CD4-positive, CD25-positive, alpha-beta regulatory T cell (primary cell): Measurements from ENCODE around the gene FAM89A. TPM values are rescaled to one million over a fixed set of nuclear protein-coding genes. Genes with fewer than 3 reads are reported as not detected.
A peak's percentile ranks its signal among the peaks of the same experiment; 100 is the strongest.
"Not testable (repeated sequence)": the region's sequence is repeated elsewhere in the genome, so short reads cannot be mapped to it uniquely, and the experiment has no call there.

Experiments
- ATAC-seq, 2 donors: fragments of 150-1000 bp; cut with Tn5 transposase; one replicate each; pipeline ENCODE4 v1.10.0; 2021; ENCODE audit warnings: low read depth in 2 of 2, moderate number of reproducible peaks in 2 of 2, moderate library complexity in 1 of 2
- DNase-seq, 3 donors: peaks; one replicate each; pipeline versions ENCODE4 v3.0.0 to v3.0.0-alpha.2; 2012 to 2022; ENCODE audit warnings: mixed read lengths in 1 of 3
- H3K27ac ChIP-seq: one replicate; pipeline ENCODE4 v1.7.0; 2013; ENCODE audit warnings: mild to moderate bottlenecking, low read length; ENCODE audit not compliant: insufficient read depth, poor library complexity, severe bottlenecking
- H3K27me3 ChIP-seq: one replicate; pipeline ENCODE4 v1.7.0; 2013; ENCODE audit warnings: low read length; ENCODE audit not compliant: control insufficient read depth, insufficient read depth
- H3K36me3 ChIP-seq: one replicate; pipeline ENCODE4 v1.7.0; 2013; ENCODE audit warnings: mild to moderate bottlenecking, low read length, moderate library complexity; ENCODE audit not compliant: control insufficient read depth, insufficient read depth
- H3K4me1 ChIP-seq: 2 replicates; pipeline ENCODE4 v1.7.0; 2013; ENCODE audit warnings: mild to moderate bottlenecking, low read length; ENCODE audit not compliant: insufficient read depth, control insufficient read depth, poor library complexity, severe bottlenecking
- H3K4me3 ChIP-seq: one replicate; pipeline ENCODE4 v1.7.0; 2013; ENCODE audit warnings: low read depth, mild to moderate bottlenecking, low read length, moderate library complexity
- H3K9me3 ChIP-seq, 2 experiments: 1 replicate in 1 of 2; 2 replicates in 1 of 2; pipeline ENCODE4 v1.7.0; 2013; ENCODE audit warnings: low read length in 2 of 2, mild to moderate bottlenecking in 1 of 2, moderate library complexity in 1 of 2; ENCODE audit not compliant: control insufficient read depth in 2 of 2
- H3K27ac Mint-ChIP-seq, 3 donors: one replicate each; pipeline ENCODE4 v1.8.0; 2020 to 2022; ENCODE audit warnings: mild to moderate bottlenecking in 3 of 3, mixed read lengths in 3 of 3, moderate library complexity in 2 of 3
- H3K27me3 Mint-ChIP-seq: one replicate; pipeline ENCODE4 v1.8.0; 2022; ENCODE audit warnings: mild to moderate bottlenecking, mixed read lengths
- H3K36me3 Mint-ChIP-seq: one replicate; pipeline ENCODE4 v1.8.0; 2020; ENCODE audit warnings: mixed read lengths
- H3K4me1 Mint-ChIP-seq, 4 donors: one replicate each; pipeline ENCODE4 v1.8.0; 2020 to 2022; ENCODE audit warnings: mixed read lengths in 4 of 4, mild to moderate bottlenecking in 1 of 4
- H3K4me3 Mint-ChIP-seq, 4 donors: one replicate each; pipeline ENCODE4 v1.8.0; 2020 to 2022; ENCODE audit warnings: mild to moderate bottlenecking in 4 of 4, mixed read lengths in 4 of 4, moderate library complexity in 3 of 4
- H3K9me3 Mint-ChIP-seq, 7 donors: one replicate each; pipeline ENCODE4 v1.8.0; 2020 to 2022; ENCODE audit warnings: mixed read lengths in 7 of 7, mild to moderate bottlenecking in 3 of 7, moderate library complexity in 2 of 7
- polyA plus RNA-seq, 4 donors: library from polyadenylated mRNA; unstranded; fragments of 300-500 nt; fragmentation: Illumina TruSeq; gene quantifications; one replicate each; pipeline ENCODE4 v1.2.3, GENCODE V29; 2021
- total RNA-seq: library from RNA; stranded (reverse); gene quantifications from one replicate; pipeline ENCODE4 v1.2.3, GENCODE V29; 2022

Gene FAM89A
- total and polyA plus RNA-seq, 5 donors from 2014 or later, result 1.1 to 7.9 (median 5.1) TPM

DNA sequence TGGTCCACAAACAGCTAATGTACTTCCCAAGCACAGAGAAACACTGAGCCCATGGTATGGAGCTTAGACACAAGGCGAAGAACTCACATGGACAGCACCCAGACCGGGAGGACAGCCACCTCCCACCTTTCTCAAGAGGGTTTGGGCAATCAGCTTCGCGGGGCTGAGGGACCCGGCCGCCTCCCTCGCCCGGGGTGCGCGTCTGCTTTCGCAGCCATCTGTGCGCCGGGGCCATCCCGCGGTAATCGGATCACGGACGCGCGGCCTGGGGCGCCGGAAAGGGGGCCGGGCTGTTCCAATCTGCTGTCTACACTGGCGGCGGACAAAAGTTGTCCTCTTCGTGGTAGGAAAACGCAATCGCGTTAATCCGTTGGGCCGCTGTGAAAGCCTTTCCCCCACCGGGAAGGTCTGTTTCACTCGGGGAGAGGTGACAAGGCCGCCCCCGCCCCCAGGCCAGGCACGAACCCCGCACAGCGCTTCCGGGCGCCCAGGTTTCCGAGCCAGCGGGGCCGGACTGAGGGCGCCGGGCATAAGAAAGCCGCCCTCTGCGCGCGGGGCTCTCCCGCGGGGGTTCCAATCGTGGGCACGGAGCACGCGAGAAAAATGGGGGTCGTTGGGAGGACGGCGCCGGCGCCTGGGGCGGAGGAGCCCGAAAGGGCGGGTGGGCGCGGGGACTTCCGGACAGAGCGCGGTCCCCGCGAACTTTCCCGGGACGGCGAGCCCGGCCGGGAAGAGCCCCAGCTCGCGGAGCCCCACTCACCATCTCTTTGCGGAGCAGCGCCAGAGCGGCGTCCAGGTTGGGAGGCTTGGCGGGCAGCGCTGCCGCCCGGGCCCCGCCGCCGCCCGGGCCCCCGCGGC is 664 bp downstream of the FAM89A start:
- Mint-ChIP-seq H3K36me3 (no peaks in the 10 kb centered on the region), H3K27ac (no peak overlapping the region), H3K4me1 (peaks cover 16 to 36% (median 23%) of the 10 kb centered on the region in 4 donors), H3K27me3 (peaks cover 36% of the 10 kb centered on the region), H3K9me3 (peaks cover 0 to 3% (median 0%) of the 10 kb centered on the region in 7 donors), H3K4me3 (peak overlapping the region; percentile 80 to 89 (median 84))
- H3K9me3 ChIP-seq, result peaks cover 0 to 4% of the 10 kb centered on the region in 2 experiments
- H3K27me3 ChIP-seq, result peaks cover 9% of the 10 kb centered on the region
- DNase-seq (peak; percentile 11 to 41 (median 22)), ATAC-seq (peak in 1 of 2 donors; percentile 24)
- peaks cover 21% of the 10 kb centered on the region for H3K4me1 ChIP-seq
- no peaks in the 10 kb centered on the region for H3K36me3 ChIP-seq
- no peak overlapping the region for H3K27ac ChIP-seq
- H3K4me3 ChIP-seq, result peak overlapping the region; percentile 69

DNA sequence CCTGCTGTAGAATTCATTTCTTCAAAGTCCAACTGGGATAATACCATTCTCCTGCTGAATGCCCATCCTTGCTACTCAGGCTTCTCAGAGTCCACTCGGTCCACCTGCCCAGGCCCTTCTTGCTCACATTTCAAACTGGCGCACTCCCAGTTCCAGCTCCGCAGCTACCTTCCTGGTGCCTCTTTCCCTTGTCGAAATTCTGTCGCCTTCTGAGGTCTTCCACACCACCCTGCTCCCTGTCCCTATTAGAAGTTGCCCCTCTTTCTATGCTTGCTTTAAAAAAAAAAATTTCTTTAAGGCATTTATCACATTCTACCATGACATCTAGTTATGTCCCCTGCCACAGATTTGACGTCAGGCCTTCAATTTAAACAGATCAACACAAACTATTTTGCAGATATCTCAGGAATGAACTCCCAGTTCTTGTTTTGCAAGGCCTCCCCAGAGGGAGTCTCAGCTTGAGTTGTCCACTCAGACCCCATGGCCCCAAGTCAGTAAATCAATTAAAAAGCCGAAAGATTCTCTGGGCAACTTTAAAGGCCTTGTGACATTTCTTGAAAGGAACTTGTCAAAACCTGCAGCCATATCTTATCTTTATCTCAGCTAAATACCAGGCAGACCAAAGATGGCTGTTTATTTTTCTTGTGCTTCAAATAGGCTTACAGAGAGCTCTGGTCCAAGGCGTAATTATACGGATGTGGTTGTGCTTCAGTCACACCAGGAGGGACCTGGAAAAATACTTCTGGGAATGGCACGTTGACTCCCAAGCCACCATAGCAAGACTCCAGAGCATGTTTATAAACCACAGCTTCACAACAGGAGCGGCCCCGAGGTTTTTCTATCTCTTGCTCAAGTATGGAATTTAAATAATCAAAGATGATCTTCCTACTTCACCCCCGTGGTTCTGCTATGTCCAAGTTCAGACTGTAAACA is 2.2 kb downstream of the FAM89A start:
- H3K27me3 ChIP-seq, result peaks cover 9% of the 10 kb centered on the region
- DNase-seq (no peak), ATAC-seq (no peak)
- H3K36me3 Mint-ChIP-seq, result no peaks in the 10 kb centered on the region
- H3K27ac Mint-ChIP-seq, result peak overlapping the region in 1 of 3 donors; percentile 68
- peak overlapping the region; percentile 19 to 87 (median 82) for H3K4me3 Mint-ChIP-seq
- H3K4me3 ChIP-seq, result no peak overlapping the region
- peaks cover 23% of the 10 kb centered on the region for H3K27me3 Mint-ChIP-seq
- no peak overlapping the region for H3K27ac ChIP-seq
- no peaks in the 10 kb centered on the region for H3K9me3 ChIP-seq
- H3K4me1 Mint-ChIP-seq, result peaks cover 16 to 36% (median 23%) of the 10 kb centered on the region in 4 donors
- H3K4me1 ChIP-seq, result peaks cover 21% of the 10 kb centered on the region
- no peaks in the 10 kb centered on the region for H3K36me3 ChIP-seq
- no peaks in the 10 kb centered on the region for H3K9me3 Mint-ChIP-seq

- no peak overlapping the region for H3K4me3 ChIP-seq
- H3K36me3 ChIP-seq, result no peaks in the 10 kb centered on the region
- H3K4me1 Mint-ChIP-seq, result peaks cover 14 to 30% (median 22%) of the 10 kb centered on the region in 4 donors
- peaks cover 14% of the 10 kb centered on the region for H3K27me3 Mint-ChIP-seq
- H3K27me3 ChIP-seq, result peaks cover 9% of the 10 kb centered on the region
- no peak overlapping the region for H3K27ac ChIP-seq
- H3K9me3 Mint-ChIP-seq, result no peaks in the 10 kb centered on the region
- peaks cover 21% of the 10 kb centered on the region for H3K4me1 ChIP-seq
- no peak for ATAC-seq
- H3K27ac Mint-ChIP-seq, result peak overlapping the region in 1 of 3 donors; percentile 96
- H3K36me3 Mint-ChIP-seq, result no peaks in the 10 kb centered on the region
- no peak for DNase-seq
- H3K9me3 ChIP-seq, result no peaks in the 10 kb centered on the region
- H3K4me3 Mint-ChIP-seq, result peak overlapping the region in 3 of 4 donors; percentile 1 to 56 (median 11)
Measured at GRCh38 chr1:231036416-231036815, 3.6 kb downstream of the FAM89A start.

DNA sequence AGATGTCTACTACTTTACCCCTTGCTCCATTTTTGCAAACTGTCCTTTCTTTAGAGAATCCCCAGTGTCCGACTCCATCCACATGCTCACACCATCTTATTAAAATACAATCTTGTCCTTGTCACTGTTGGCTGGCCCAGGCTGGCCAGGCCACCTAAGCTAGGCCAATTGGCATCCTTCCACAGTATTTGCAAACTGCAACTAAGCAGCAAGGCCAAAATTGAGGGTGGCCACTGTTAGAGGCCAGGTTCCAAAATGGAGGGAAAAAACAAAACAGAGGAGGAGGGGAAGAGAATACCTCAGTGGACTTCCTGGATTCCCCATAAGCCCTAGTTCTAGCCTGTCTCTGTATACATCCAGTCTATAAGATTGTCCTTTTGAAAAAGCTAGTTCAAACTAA is 4.3 kb downstream of the FAM89A start:
- peak overlapping the region in 1 of 4 donors; percentile 1 for H3K4me3 Mint-ChIP-seq
- peaks cover 10 to 26% (median 19%) of the 10 kb centered on the region in 4 donors for H3K4me1 Mint-ChIP-seq
- H3K4me1 ChIP-seq, result peaks cover 18% of the 10 kb centered on the region
- no peak overlapping the region for H3K27ac ChIP-seq
- ATAC-seq, result no peak
- H3K36me3 ChIP-seq, result no peaks in the 10 kb centered on the region
- no peaks in the 10 kb centered on the region for H3K9me3 Mint-ChIP-seq
- no peaks in the 10 kb centered on the region for H3K36me3 Mint-ChIP-seq
- no peaks in the 10 kb centered on the region for H3K9me3 ChIP-seq
- H3K27me3 Mint-ChIP-seq, result peaks cover 10% of the 10 kb centered on the region
- no peak for DNase-seq
- H3K4me3 ChIP-seq, result no peak overlapping the region
- no peak overlapping the region for H3K27ac Mint-ChIP-seq
- H3K27me3 ChIP-seq, result peaks cover 9% of the 10 kb centered on the region

- peaks cover 6% of the 10 kb centered on the region for H3K27me3 Mint-ChIP-seq
- peak overlapping the region in 1 of 3 donors; percentile 38 for H3K27ac Mint-ChIP-seq
- peaks cover 4 to 22% (median 14%) of the 10 kb centered on the region in 4 donors for H3K4me1 Mint-ChIP-seq
- H3K4me3 Mint-ChIP-seq, result no peak overlapping the region
- Histone ChIP-seq H3K9me3 (no peaks in the 10 kb centered on the region), H3K4me3 (no peak overlapping the region), H3K4me1 (peaks cover 2% of the 10 kb centered on the region), H3K36me3 (no peaks in the 10 kb centered on the region), H3K27ac (no peak overlapping the region), H3K27me3 (peaks cover 6% of the 10 kb centered on the region)
- ATAC-seq (no peak), DNase-seq (no peak)
- H3K36me3 Mint-ChIP-seq, result peaks cover 4% of the 10 kb centered on the region
- H3K9me3 Mint-ChIP-seq, result no peaks in the 10 kb centered on the region
Measured at GRCh38 chr1:231032963-231033362, 7.1 kb downstream of the FAM89A start.

- Mint-ChIP-seq H3K4me1 (peaks cover 0 to 7% (median 3%) of the 10 kb centered on the region in 4 donors), H3K9me3 (no peaks in the 10 kb centered on the region), H3K4me3 (peak overlapping the region in 1 of 4 donors; percentile 48), H3K36me3 (peaks cover 14% of the 10 kb centered on the region), H3K27me3 (no peaks in the 10 kb centered on the region), H3K27ac (peak overlapping the region in 1 of 3 donors; percentile 69)
- Histone ChIP-seq H3K9me3 (no peaks in the 10 kb centered on the region), H3K4me3 (no peak overlapping the region), H3K27ac (no peak overlapping the region), H3K36me3 (no peaks in the 10 kb centered on the region), H3K4me1 (no peaks in the 10 kb centered on the region), H3K27me3 (no peaks in the 10 kb centered on the region)
- ATAC-seq, result no peak
- no peak for DNase-seq
Measured at GRCh38 chr1:231029841-231030240, 10.2 kb downstream of the FAM89A start.

GRCh38 chr1:231029247-231029646 is 10.8 kb downstream of the FAM89A start:
- not testable (repeated sequence) for H3K27me3 Mint-ChIP-seq, H3K4me1 Mint-ChIP-seq, H3K9me3 Mint-ChIP-seq, H3K4me3 ChIP-seq, H3K4me1 ChIP-seq, H3K36me3 ChIP-seq, H3K27me3 ChIP-seq, H3K4me3 Mint-ChIP-seq, H3K9me3 ChIP-seq, DNase-seq, ATAC-seq, H3K27ac ChIP-seq
- Mint-ChIP-seq H3K27ac (peak overlapping the region in 1 of 3 donors; percentile 52), H3K36me3 (peaks cover 14% of the 10 kb centered on the region)
